ENCODE results near the gene RARRES2.

Gene RARRES2

GRCh38 chr7:150370612-150371071 is 29.2 kb upstream of the RARRES2 start:
- H3K9me3 Mint-ChIP-seq: no peaks in the 10 kb centered on the region
- H3K4me3 Mint-ChIP-seq: peak overlapping the region; percentile 96
- H3K27me3 Mint-ChIP-seq: no peaks in the 10 kb centered on the region
- H3K27ac Mint-ChIP-seq: peak overlapping the region; percentile 38
- peaks cover under 1% of the 10 kb centered on the region for H3K36me3 Mint-ChIP-seq
- peaks cover 65% of the 10 kb centered on the region for H3K4me1 Mint-ChIP-seq

- Mint-ChIP-seq H3K4me3 (peak overlapping the region; percentile 96), H3K36me3 (no peaks in the 10 kb centered on the region), H3K4me1 (peaks cover 61% of the 10 kb centered on the region), H3K27me3 (no peaks in the 10 kb centered on the region), H3K9me3 (no peaks in the 10 kb centered on the region), H3K27ac (peak overlapping the region; percentile 99)
These were observed 28.5 kb upstream of the RARRES2 start for GRCh38 chr7:150369748-150370501.

- Mint-ChIP-seq H3K36me3 (no peaks in the 10 kb centered on the region), H3K4me1 (peaks cover 59% of the 10 kb centered on the region), H3K27me3 (no peaks in the 10 kb centered on the region), H3K27ac (peak overlapping the region; percentile 99), H3K4me3 (peak overlapping the region; percentile 96), H3K9me3 (no peaks in the 10 kb centered on the region)
These were observed 27.7 kb upstream of the RARRES2 start for GRCh38 chr7:150368884-150369747.

GRCh38 chr7:150368096-150368883 is 26.9 kb upstream of the RARRES2 start, which contains the start of gene REPIN1:
REPIN1 (plus strand) TSS chr7:150368822; CDS start chr7:150369712, 890 bp downstream.
- H3K36me3 Mint-ChIP-seq: no peaks in the 10 kb centered on the region
- H3K27me3 Mint-ChIP-seq: no peaks in the 10 kb centered on the region
- peak within 1 kb of the TSS; percentile 100 for H3K27ac Mint-ChIP-seq
- no peaks in the 10 kb centered on the region for H3K9me3 Mint-ChIP-seq
- H3K4me3 Mint-ChIP-seq: peak within 1 kb of the TSS; percentile 97
- peaks cover 55% of the 10 kb centered on the region for H3K4me1 Mint-ChIP-seq

- Mint-ChIP-seq H3K27ac (peak overlapping the region; percentile 100), H3K27me3 (no peaks in the 10 kb centered on the region), H3K4me1 (peaks cover 53% of the 10 kb centered on the region), H3K9me3 (no peaks in the 10 kb centered on the region), H3K36me3 (no peaks in the 10 kb centered on the region), H3K4me3 (peak overlapping the region; percentile 97)
These were observed 26.3 kb upstream of the RARRES2 start for GRCh38 chr7:150367677-150368095.

GRCh38 chr7:150365673-150366398 is 24.4 kb upstream of the RARRES2 start:
- H3K27me3 Mint-ChIP-seq: no peaks in the 10 kb centered on the region
- peak overlapping the region; percentile 81 for H3K27ac Mint-ChIP-seq
- H3K4me3 Mint-ChIP-seq: peak overlapping the region; percentile 36

GRCh38 chr7:150365194-150365593 is 23.8 kb upstream of the RARRES2 start:
- Mint-ChIP-seq H3K4me1 (peaks cover 49% of the 10 kb centered on the region), H3K9me3 (no peaks in the 10 kb centered on the region), H3K36me3 (no peaks in the 10 kb centered on the region), H3K4me3 (no peak overlapping the region), H3K27me3 (no peaks in the 10 kb centered on the region), H3K27ac (peak overlapping the region; percentile 81)

More at GRCh38 chr7:150365673-150366398, 24.4 kb upstream of the RARRES2 start:
- H3K4me1 Mint-ChIP-seq: peaks cover 54% of the 10 kb centered on the region
- no peaks in the 10 kb centered on the region for H3K9me3 Mint-ChIP-seq
- H3K36me3 Mint-ChIP-seq: no peaks in the 10 kb centered on the region

- H3K27me3 Mint-ChIP-seq: no peaks in the 10 kb centered on the region
- no peaks in the 10 kb centered on the region for H3K36me3 Mint-ChIP-seq
- H3K4me1 Mint-ChIP-seq: peaks cover 50% of the 10 kb centered on the region
- H3K27ac Mint-ChIP-seq: peak overlapping the region; percentile 76
- no peaks in the 10 kb centered on the region for H3K9me3 Mint-ChIP-seq
- no peak overlapping the region for H3K4me3 Mint-ChIP-seq
These were observed 22.4 kb upstream of the RARRES2 start for GRCh38 chr7:150363872-150364271.

GRCh38 chr7:150363370-150363769 is 21.9 kb upstream of the RARRES2 start:
- Mint-ChIP-seq H3K27me3 (no peaks in the 10 kb centered on the region), H3K9me3 (no peaks in the 10 kb centered on the region), H3K27ac (no peak overlapping the region), H3K4me1 (peaks cover 55% of the 10 kb centered on the region), H3K36me3 (no peaks in the 10 kb centered on the region), H3K4me3 (no peak overlapping the region)

GRCh38 chr7:150361807-150362621 is 20.6 kb upstream of the RARRES2 start:
- H3K4me3 Mint-ChIP-seq: no peak overlapping the region
- no peaks in the 10 kb centered on the region for H3K27me3 Mint-ChIP-seq
- H3K4me1 Mint-ChIP-seq: peaks cover 58% of the 10 kb centered on the region
- H3K9me3 Mint-ChIP-seq: no peaks in the 10 kb centered on the region
- no peak overlapping the region for H3K27ac Mint-ChIP-seq
- no peaks in the 10 kb centered on the region for H3K36me3 Mint-ChIP-seq

GRCh38 chr7:150361402-150361801 is 20.0 kb upstream of the RARRES2 start:
- H3K27me3 Mint-ChIP-seq: no peaks in the 10 kb centered on the region
- no peaks in the 10 kb centered on the region for H3K9me3 Mint-ChIP-seq
- peaks cover 59% of the 10 kb centered on the region for H3K4me1 Mint-ChIP-seq
- H3K4me3 Mint-ChIP-seq: no peak overlapping the region
- no peak overlapping the region for H3K27ac Mint-ChIP-seq
- no peaks in the 10 kb centered on the region for H3K36me3 Mint-ChIP-seq

GRCh38 chr7:150360363-150361058 is 19.1 kb upstream of the RARRES2 start:
- H3K4me3 Mint-ChIP-seq: peak overlapping the region; percentile 20
- peak overlapping the region; percentile 94 for H3K27ac Mint-ChIP-seq

GRCh38 chr7:150359622-150360362 is 18.4 kb upstream of the RARRES2 start:
- peaks cover 56% of the 10 kb centered on the region for H3K4me1 Mint-ChIP-seq
- H3K27ac Mint-ChIP-seq: peak overlapping the region; percentile 94
- H3K36me3 Mint-ChIP-seq: no peaks in the 10 kb centered on the region
- H3K4me3 Mint-ChIP-seq: peak overlapping the region; percentile 20
- no peaks in the 10 kb centered on the region for H3K9me3 Mint-ChIP-seq
- no peaks in the 10 kb centered on the region for H3K27me3 Mint-ChIP-seq

More at GRCh38 chr7:150360363-150361058, 19.1 kb upstream of the RARRES2 start:
- H3K9me3 Mint-ChIP-seq: no peaks in the 10 kb centered on the region
- H3K27me3 Mint-ChIP-seq: no peaks in the 10 kb centered on the region
- no peaks in the 10 kb centered on the region for H3K36me3 Mint-ChIP-seq
- peaks cover 58% of the 10 kb centered on the region for H3K4me1 Mint-ChIP-seq
